OCI-LY3 (cell line): ENCODE results near the gene NUP62CL.

Source experiments
- H2AFZ ChIP-seq: fragments of 200-600, 300-600 bp; shearing (Covaris generic); 2 replicates; pipeline ENCODE4 v1.6.0; 2014; ENCODE audit warnings: antibody characterized with exemption, low read depth, low read length
- H3K27ac ChIP-seq: fragments of 200-600, 300-600 bp; sonication (generic); 2 replicates; pipeline ENCODE4 v1.5.1; 2014; ENCODE audit warnings: mild to moderate bottlenecking, low read length, moderate library complexity, mixed read lengths
- H3K27me3 ChIP-seq: fragments of 200-600, 300-600 bp; sonication (generic); 2 replicates; pipeline ENCODE4 v1.6.1; 2014; ENCODE audit warnings: low read depth, low read length, mixed read lengths
- H3K36me3 ChIP-seq: fragments of 200-600, 300-600 bp; sonication (generic); replicated peaks from 2 replicates; pipeline ENCODE3; 2014; ENCODE audit warnings: low read depth, low read length, mixed read lengths
- H3K4me1 ChIP-seq: fragments of 300-600, 200-600 bp; sonication (generic); 2 replicates; pipeline ENCODE4 v1.6.1; 2014; ENCODE audit warnings: low read length, mixed read lengths
- H3K4me2 ChIP-seq: fragments of 200-600, 300-600 bp; sonication (generic); 2 replicates; pipeline ENCODE4 v1.6.1; 2014; ENCODE audit warnings: low read length, mixed read lengths
- H3K4me3 ChIP-seq: fragments of 300-600, 200-600 bp; sonication (generic); 2 replicates; pipeline ENCODE4 v1.5.1; 2014; ENCODE audit warnings: antibody characterized with exemption, mild to moderate bottlenecking, low read length, moderate library complexity
- H3K79me2 ChIP-seq: fragments of 300-600, 200-600 bp; shearing (Covaris generic); 2 replicates; pipeline ENCODE4 v1.6.1; 2014; ENCODE audit warnings: mild to moderate bottlenecking, low read length, mixed read lengths
- H3K9ac ChIP-seq: fragments of 300-600, 200-600 bp; shearing (Covaris generic); 2 replicates; pipeline ENCODE4 v1.6.0; 2014; ENCODE audit warnings: mild to moderate bottlenecking, low read length, moderate library complexity
- H3K9me3 ChIP-seq: fragments of 200-600, 300-600 bp; shearing (Covaris generic); 2 replicates; pipeline ENCODE4 v1.6.1; 2014; ENCODE audit warnings: low read length, mixed read lengths; ENCODE audit not compliant: insufficient read depth
- H4K20me1 ChIP-seq: fragments of 200-600, 300-600 bp; sonication (generic); 2 replicates; pipeline ENCODE4 v1.6.1; 2016; ENCODE audit warnings: low read length, mixed read lengths; ENCODE audit not compliant: insufficient read depth
- CTCF ChIP-seq: fragments of 200-600, 300-600 bp; sonication (generic); IDR thresholded peaks from 2 replicates; pipeline ENCODE4 v1.5.1; 2014; ENCODE audit warnings: antibody characterized with exemption, low read length, low read depth
- EZH2phosphoT487 ChIP-seq: fragments of 200-600 bp; shearing (Covaris generic); IDR thresholded peaks from 2 replicates; pipeline ENCODE4 v1.6.1; 2018; ENCODE audit warnings: antibody characterized with exemption, mixed run types, low read depth

Gene NUP62CL

GRCh38 chrX:107135965-107136307 is 70.3 kb downstream of the NUP62CL start:
- Histone ChIP-seq H3K36me3 (no peaks in the 10 kb centered on the region), H3K4me1 (no peaks in the 10 kb centered on the region), H3K9me3 (no peaks in the 10 kb centered on the region), H3K79me2 (no peaks in the 10 kb centered on the region), H4K20me1 (no peaks in the 10 kb centered on the region), H3K4me3 (no peak overlapping the region), H3K9ac (no peak overlapping the region), H2AFZ (no peak overlapping the region), H3K27me3 (no peaks in the 10 kb centered on the region), H3K27ac (no peak overlapping the region), H3K4me2 (no peak overlapping the region)
- no peak for TF ChIP-seq EZH2phosphoT487
- TF ChIP-seq CTCF: no peak

GRCh38 chrX:107135049-107135964 is 70.9 kb downstream of the NUP62CL start:
- Histone ChIP-seq H3K4me3 (no peak overlapping the region), H3K9me3 (no peaks in the 10 kb centered on the region), H3K9ac (no peak overlapping the region), H3K79me2 (no peaks in the 10 kb centered on the region), H3K27ac (no peak overlapping the region), H3K27me3 (no peaks in the 10 kb centered on the region), H2AFZ (no peak overlapping the region), H3K4me2 (no peak overlapping the region), H3K4me1 (no peaks in the 10 kb centered on the region), H4K20me1 (no peaks in the 10 kb centered on the region), H3K36me3 (no peaks in the 10 kb centered on the region)
- no peak for TF ChIP-seq CTCF
- no peak for TF ChIP-seq EZH2phosphoT487

- H3K4me3 ChIP-seq: no peak overlapping the region
- no peaks in the 10 kb centered on the region for H3K27me3 ChIP-seq
These were observed 82.5 kb downstream of the NUP62CL start for GRCh38 chrX:107123750-107124149.

More at GRCh38 chrX:107123750-107124149, 82.5 kb downstream of the NUP62CL start:
- H4K20me1 ChIP-seq: no peaks in the 10 kb centered on the region
- H3K4me1 ChIP-seq: peaks cover 5% of the 10 kb centered on the region
- no peak overlapping the region for H3K4me2 ChIP-seq
- no peaks in the 10 kb centered on the region for H3K79me2 ChIP-seq
- TF ChIP-seq EZH2phosphoT487 (no peak), CTCF (no peak)
- no peaks in the 10 kb centered on the region for H3K9me3 ChIP-seq
- no peak overlapping the region for H2AFZ ChIP-seq
- H3K36me3 ChIP-seq: no peaks in the 10 kb centered on the region
- no peak overlapping the region for H3K27ac ChIP-seq
- H3K9ac ChIP-seq: no peak overlapping the region
